G401 (cell line): ENCODE results near the gene TNFAIP8L1. TPM values are rescaled to one million over a fixed set of nuclear protein-coding genes. Genes with fewer than 3 reads are reported as not detected.
A peak's percentile ranks its signal among the peaks of the same experiment; 100 is the strongest.

Experiments used
- DNase-seq: peaks from one replicate; pipeline ENCODE4 v3.0.0-alpha.2; 2015; ENCODE audit warnings: low spot score
- in situ Hi-C: cut with HindIII; loops from 2 replicates; pipeline ENCODE4 v1.10.0; 2016; ENCODE audit warnings: low sequenced_read_pairs, mixed read lengths
- total RNA-seq: library from RNA; depleted of rRNA; stranded (reverse); fragments of >200 nt; shearing (Covaris generic); gene quantifications from 2 replicates; pipeline ENCODE4 v1.2.3, GENCODE V29; 2014

TNFAIP8L1 gene
- total RNA-seq, 1 experiment from 2014 or later = 5.7 TPM

DNA sequence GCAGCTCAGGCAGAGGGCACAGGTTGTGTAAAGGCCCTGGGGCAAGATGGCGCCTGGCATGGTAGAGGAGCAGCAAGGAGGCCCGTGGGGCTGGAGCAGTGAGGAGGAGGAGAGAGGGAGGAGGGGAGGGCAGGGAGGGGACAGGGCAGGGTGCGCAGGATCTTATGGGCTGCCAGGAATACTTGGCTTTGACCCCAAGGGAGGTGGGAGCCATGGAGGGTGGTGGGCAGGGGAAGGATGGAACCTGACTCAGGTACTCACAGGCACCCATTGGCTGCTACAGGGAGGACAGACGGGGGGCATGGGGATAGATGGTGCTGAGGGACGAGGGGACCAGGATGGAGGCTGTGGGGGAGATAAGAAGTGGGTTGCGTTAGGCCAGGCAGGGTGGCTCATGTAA, 3.3 kb downstream of the TNFAIP8L1 start:
- in situ Hi-C loops = no loop called here
- DNase-seq = no peak

- DNase-seq = no peak
- in situ Hi-C loops = no loop called here
Observed at GRCh38 chr19:4645718-4646117, 6.4 kb downstream of the TNFAIP8L1 start.

DNA sequence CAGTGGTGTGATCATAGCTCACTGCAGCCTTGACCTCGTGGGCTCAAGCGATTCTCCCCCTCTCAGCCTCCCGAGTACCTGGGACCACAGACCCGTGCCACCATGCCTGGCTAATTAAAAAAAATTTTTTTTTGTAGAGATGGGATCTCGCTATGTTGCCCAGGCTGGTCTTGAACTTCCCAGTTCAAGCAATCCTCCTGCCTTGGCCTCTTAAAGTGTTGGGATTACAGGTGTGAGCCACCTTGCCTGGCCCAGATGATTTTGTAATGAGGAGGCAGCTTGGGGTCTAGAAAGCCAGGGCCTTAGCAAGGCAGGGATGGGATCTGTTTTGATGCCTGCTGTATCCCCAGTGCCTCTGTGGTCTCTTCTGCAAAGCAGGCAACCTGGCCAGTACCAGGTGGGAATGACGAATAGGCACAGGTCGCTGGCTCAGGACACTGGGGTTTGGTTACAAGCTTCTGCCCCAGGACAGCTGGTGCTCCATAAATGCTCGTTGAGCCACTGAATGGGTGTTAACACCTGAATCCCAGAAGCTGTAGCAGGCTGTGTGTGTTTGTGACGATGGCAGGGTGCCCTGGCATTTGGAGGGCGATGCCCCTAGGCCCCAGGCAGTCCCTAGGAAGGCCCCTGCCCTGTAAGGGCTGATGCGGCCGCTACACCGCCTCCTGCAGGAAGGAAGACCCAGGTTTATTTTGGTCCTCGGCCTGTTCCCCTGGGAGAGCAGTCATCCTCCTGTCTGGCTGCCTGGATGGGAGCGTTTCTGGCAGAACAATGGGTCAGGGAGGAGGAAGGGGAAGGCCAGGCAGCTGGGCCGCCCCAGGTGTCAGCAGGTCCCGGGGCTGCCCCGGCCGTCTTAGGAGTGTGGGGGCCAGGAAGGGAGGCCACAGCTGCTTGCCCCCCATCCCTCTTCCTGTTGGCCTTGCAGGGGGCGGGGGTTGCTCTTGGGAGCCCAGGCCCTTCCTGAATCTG, 8.6 kb downstream of the TNFAIP8L1 start:
- in situ Hi-C loops = no loop called here
- DNase-seq = peak; percentile 72

GRCh38 chr19:4649392-4650047, 10.2 kb downstream of the TNFAIP8L1 start:
- in situ Hi-C loops = no loop called here
- DNase-seq = no peak

- in situ Hi-C loops = no loop called here
Observed at GRCh38 chr19:4650159-4650558, 10.8 kb downstream of the TNFAIP8L1 start.

DNA sequence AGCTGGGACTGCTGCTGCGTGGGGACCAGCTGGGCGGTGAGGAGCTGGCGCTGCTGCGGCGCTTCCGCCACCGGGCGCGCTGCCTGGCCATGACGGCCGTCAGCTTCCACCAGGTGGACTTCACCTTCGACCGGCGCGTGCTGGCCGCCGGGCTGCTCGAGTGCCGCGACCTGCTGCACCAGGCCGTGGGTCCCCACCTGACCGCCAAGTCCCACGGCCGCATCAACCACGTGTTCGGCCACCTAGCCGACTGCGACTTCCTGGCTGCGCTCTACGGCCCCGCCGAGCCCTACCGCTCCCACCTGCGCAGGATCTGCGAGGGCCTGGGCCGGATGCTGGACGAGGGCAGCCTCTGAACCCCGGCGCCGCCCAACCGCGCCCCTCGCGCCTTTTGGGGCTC, 12.8 kb downstream of the TNFAIP8L1 start:
- no peak for DNase-seq
- in situ Hi-C loops = no loop called here

More at GRCh38 chr19:4650159-4650558, 10.8 kb downstream of the TNFAIP8L1 start:
- no peak for DNase-seq

- in situ Hi-C loops = no loop called here
Observed at GRCh38 chr19:4653793-4654436, 14.6 kb downstream of the TNFAIP8L1 start.

GRCh38 chr19:4654437-4655361, 15.4 kb downstream of the TNFAIP8L1 start:
- in situ Hi-C loops = no loop called here
- no peak for DNase-seq

More at GRCh38 chr19:4653793-4654436, 14.6 kb downstream of the TNFAIP8L1 start:
- DNase-seq = no peak

DNA sequence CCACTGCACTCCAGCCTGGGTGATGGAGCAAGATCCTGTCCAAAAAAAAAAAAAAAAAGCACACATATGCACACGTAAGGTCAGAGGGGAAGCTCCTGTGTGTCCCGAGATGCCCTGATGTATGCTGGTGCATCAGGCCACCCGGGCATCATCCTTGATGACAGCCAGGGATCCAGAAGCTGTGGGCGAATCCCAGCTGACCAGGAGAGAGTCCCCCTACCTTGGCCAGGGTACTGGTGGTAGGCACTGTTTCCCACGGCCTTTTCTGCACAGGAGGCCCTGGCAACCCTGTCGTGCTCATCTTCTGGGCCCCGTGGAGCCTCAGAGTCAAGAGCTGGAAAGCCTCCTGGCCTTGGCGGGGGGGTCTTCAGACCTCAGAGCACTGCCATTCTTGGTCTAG, 16.8 kb downstream of the TNFAIP8L1 start:
- no peak for DNase-seq
- in situ Hi-C loops = no loop called here

GRCh38 chr19:4657262-4657661, 17.9 kb downstream of the TNFAIP8L1 start:
- in situ Hi-C loops = no loop called here
- DNase-seq = no peak

DNA sequence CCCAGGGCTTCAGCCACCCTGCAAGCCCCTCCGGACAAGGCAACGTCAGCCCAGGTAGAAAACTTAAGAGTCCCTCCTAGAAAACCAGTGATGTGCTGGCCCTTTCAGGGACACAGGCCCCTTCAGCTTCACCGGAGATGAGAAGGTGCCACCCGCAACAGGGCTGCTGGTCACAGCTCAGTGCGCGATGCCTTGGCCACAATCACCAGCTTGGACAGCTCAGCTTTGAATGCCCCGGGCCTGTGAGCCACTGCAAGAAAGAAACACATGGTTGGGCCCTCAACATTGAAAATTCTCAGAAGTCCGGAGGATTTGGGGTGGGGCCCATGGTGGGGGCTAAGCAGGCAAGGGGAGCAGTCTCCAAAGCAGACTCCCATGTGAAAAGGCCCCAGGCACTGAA, 18.5 kb downstream of the TNFAIP8L1 start:
- DNase-seq = no peak

DNA sequence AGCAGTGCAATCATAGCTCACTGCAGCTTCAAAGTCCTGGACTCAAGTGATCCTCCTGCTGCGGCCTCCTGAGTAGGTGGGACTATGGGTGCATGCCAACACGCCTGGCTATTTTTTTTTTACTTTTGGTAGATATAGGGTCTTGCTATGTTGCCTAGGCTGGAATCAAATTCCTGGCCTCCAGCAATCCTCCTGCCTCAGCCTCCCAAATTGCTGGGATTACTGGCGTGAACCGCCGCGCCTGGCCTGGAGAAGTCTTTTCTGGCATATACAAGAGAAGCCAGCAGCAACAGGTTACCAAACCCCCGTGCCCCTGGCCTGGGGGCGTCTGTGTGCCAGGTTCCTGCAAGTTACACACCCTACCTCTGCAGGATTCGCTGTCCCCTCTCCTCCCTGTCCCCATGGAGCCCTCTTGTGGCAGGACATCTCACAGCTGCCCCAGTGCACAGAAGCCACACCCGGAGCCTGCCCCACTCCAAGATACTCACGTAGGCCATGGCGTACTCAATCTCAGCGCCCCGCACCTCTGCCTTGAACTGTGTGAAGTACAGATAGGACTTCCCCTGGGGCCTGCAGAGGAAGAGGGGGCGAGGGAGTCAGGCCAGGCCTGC, 21.0 kb downstream of the TNFAIP8L1 start:
- no peak for DNase-seq
- in situ Hi-C loops = no loop called here

More for the DNA sequence above, 18.5 kb downstream of the TNFAIP8L1 start:
- in situ Hi-C loops = no loop called here

- in situ Hi-C loops = no loop called here
- DNase-seq = no peak
Observed at GRCh38 chr19:4660993-4661392, 21.7 kb downstream of the TNFAIP8L1 start.

DNA sequence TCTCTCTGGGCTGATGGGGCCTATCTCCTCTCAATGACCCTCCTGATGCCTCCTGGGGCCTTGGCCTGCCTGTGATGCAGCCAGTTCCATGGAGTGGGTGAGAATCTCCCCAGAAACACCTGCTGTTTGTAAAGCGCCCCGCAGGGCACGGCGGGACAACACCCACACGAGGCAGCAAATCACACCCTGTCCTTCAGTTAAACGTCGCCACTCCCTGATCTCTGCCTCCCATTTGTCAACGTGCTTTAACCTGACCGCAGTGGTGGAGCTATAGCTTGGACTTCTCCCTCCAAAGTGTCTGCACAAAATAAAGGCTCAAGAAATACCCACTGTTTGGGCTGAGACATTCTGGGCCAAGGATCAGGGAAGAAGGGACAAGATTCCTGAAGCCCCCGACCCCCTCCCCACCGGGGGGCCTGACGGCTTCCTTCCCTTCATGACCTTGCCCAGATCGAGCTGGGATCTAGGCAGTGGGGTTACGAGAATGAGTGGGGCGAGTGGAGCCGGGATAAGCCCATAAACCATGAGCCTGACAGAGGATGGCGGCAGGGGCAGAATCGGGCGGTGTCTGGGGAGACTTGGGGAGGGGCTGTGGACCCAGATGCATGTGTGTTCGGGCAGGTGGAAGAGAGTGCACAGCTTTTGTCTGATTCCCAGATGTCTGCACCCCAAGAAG, 22.8 kb downstream of the TNFAIP8L1 start:
- in situ Hi-C loops = no loop called here
- no peak for DNase-seq

- in situ Hi-C loops = no loop called here
- DNase-seq = no peak
Observed at GRCh38 chr19:4662812-4663211, 23.5 kb downstream of the TNFAIP8L1 start.

GRCh38 chr19:4664642-4665041, 25.3 kb downstream of the TNFAIP8L1 start:
- no peak for DNase-seq
- in situ Hi-C loops = no loop called here

DNA sequence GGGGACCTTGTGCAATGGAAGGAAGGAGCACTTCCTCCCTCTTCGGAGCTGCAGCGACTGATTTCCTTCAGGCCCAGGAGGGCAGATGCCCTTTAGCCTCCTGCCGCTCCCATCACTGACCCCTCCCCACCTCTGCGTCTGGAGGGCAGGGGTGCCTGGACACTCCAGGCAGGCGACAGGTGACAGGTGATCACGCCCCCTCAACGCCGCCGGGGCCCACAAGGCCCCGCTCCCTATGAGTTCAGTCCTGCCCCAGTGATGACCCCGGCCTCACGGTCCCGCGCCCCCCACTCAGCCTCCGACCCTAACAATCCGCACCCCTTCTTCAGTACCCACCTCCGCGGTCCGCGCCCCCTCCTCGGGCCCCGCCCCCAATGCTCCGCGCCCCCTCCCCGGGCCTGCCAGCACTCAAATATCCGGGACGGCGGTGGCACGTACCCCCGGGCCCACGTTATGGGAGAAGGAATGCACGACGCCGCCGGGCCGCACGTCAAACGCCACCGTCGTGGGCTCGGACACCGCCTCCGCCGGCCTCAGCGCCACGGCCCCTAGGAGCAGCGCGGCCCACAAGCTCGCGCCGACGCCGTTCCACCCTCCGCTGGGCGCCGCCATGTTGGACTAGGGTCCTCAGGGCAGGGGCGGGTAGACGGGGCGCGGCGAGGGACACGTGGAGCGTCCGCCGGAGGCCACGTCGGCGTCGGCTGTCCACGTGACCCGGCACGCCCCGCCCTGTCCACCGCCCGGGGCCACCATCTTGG, 30.6 kb downstream of the TNFAIP8L1 start, which contains the start of gene MYDGF:
Gene MYDGF, minus strand, starts transcription at position 620 of the 758 bp plus-strand sequence. Its CDS starts 8 bp downstream, at position 612.
- in situ Hi-C loops = no loop called here
- peak; percentile 83 for DNase-seq
